ENCODE measurements around the gene UGT2B17. TPM values are rescaled to one million over a fixed set of nuclear protein-coding genes. Genes with fewer than 3 reads are reported as not detected.
"Not testable (repeated sequence)": the region's sequence is repeated elsewhere in the genome, so short reads cannot be mapped to it uniquely, and the experiment has no call there.

UGT2B17 gene
- total RNA-seq, 2 experiments from 2014 or later, result not detected

- peaks cover 12% of the 10 kb centered on the region for H3K4me1 Mint-ChIP-seq
- H3K27me3 Mint-ChIP-seq; H3K36me3 Mint-ChIP-seq; H3K9me3 Mint-ChIP-seq (ENCODE audit: low read depth); CTCF ChIA-PET; H3K4me3 Mint-ChIP-seq; DNase-seq: not testable (repeated sequence)
- H3K27ac Mint-ChIP-seq, result peak overlapping the region; percentile 69
- peak; percentile 23 for ATAC-seq
These were observed 23.0 kb downstream of the UGT2B17 start for GRCh38 chr4:68552818-68553811.

GRCh38 chr4:68542742-68543141, 33.4 kb downstream of the UGT2B17 start:
- H3K36me3 Mint-ChIP-seq; H3K4me1 Mint-ChIP-seq; H3K4me3 Mint-ChIP-seq; H3K9me3 Mint-ChIP-seq (ENCODE audit: low read depth); ATAC-seq; H3K27ac Mint-ChIP-seq; H3K27me3 Mint-ChIP-seq; DNase-seq; CTCF ChIA-PET: not testable (repeated sequence)

GRCh38 chr4:68536375-68536774, 39.7 kb downstream of the UGT2B17 start:
- no peak for DNase-seq
- Mint-ChIP-seq H3K9me3 (ENCODE audit: low read depth) (peaks cover 3% of the 10 kb centered on the region), H3K4me3 (no peak overlapping the region), H3K36me3 (no peaks in the 10 kb centered on the region), H3K27me3 (no peaks in the 10 kb centered on the region), H3K4me1 (no peaks in the 10 kb centered on the region), H3K27ac (no peak overlapping the region)
- no peak for ATAC-seq
- CTCF ChIA-PET, result no interaction called here

- Mint-ChIP-seq H3K27ac (no peak overlapping the region), H3K9me3 (ENCODE audit: low read depth) (peaks cover 3% of the 10 kb centered on the region), H3K27me3 (no peaks in the 10 kb centered on the region), H3K4me1 (no peaks in the 10 kb centered on the region), H3K36me3 (no peaks in the 10 kb centered on the region), H3K4me3 (no peak overlapping the region)
- CTCF ChIA-PET, result no interaction called here
- no peak for DNase-seq
- no peak for ATAC-seq
These were observed 40.1 kb downstream of the UGT2B17 start for GRCh38 chr4:68535974-68536373.

- H3K9me3 Mint-ChIP-seq (ENCODE audit: low read depth); H3K4me1 Mint-ChIP-seq; ATAC-seq; H3K27me3 Mint-ChIP-seq; H3K36me3 Mint-ChIP-seq; CTCF ChIA-PET; H3K4me3 Mint-ChIP-seq; DNase-seq; H3K27ac Mint-ChIP-seq: not testable (repeated sequence)
These were observed 53.9 kb downstream of the UGT2B17 start for GRCh38 chr4:68522232-68522631.

- no peak overlapping the region for H3K27ac Mint-ChIP-seq
- ATAC-seq (no peak), DNase-seq (no peak)
- no peaks in the 10 kb centered on the region for H3K27me3 Mint-ChIP-seq
- no peaks in the 10 kb centered on the region for H3K9me3 Mint-ChIP-seq (ENCODE audit: low read depth)
- no peak overlapping the region for H3K4me3 Mint-ChIP-seq
- H3K36me3 Mint-ChIP-seq, result no peaks in the 10 kb centered on the region
- no peaks in the 10 kb centered on the region for H3K4me1 Mint-ChIP-seq
- CTCF ChIA-PET, result no interaction called here
These were observed 55.1 kb downstream of the UGT2B17 start for GRCh38 chr4:68520985-68521384.

GRCh38 chr4:68518889-68519288, 57.2 kb downstream of the UGT2B17 start:
- Mint-ChIP-seq H3K9me3 (ENCODE audit: low read depth) (no peaks in the 10 kb centered on the region), H3K4me3 (no peak overlapping the region), H3K27me3 (no peaks in the 10 kb centered on the region), H3K4me1 (no peaks in the 10 kb centered on the region), H3K36me3 (no peaks in the 10 kb centered on the region), H3K27ac (no peak overlapping the region)
- ATAC-seq, result no peak
- CTCF ChIA-PET, result no interaction called here
- no peak for DNase-seq

- DNase-seq; H3K4me3 Mint-ChIP-seq; ATAC-seq; H3K4me1 Mint-ChIP-seq; CTCF ChIA-PET; H3K27me3 Mint-ChIP-seq; H3K9me3 Mint-ChIP-seq (ENCODE audit: low read depth); H3K27ac Mint-ChIP-seq; H3K36me3 Mint-ChIP-seq: not testable (repeated sequence)
These were observed 70.7 kb downstream of the UGT2B17 start for GRCh38 chr4:68505452-68505851.

GRCh38 chr4:68504836-68505235, 71.3 kb downstream of the UGT2B17 start:
- H3K4me1 Mint-ChIP-seq; H3K36me3 Mint-ChIP-seq; H3K27me3 Mint-ChIP-seq; DNase-seq; H3K4me3 Mint-ChIP-seq; CTCF ChIA-PET; H3K27ac Mint-ChIP-seq; H3K9me3 Mint-ChIP-seq (ENCODE audit: low read depth): not testable (repeated sequence)
- peak; percentile 12 for ATAC-seq

- DNase-seq; H3K4me1 Mint-ChIP-seq; CTCF ChIA-PET; H3K27ac Mint-ChIP-seq; H3K9me3 Mint-ChIP-seq (ENCODE audit: low read depth); H3K27me3 Mint-ChIP-seq; H3K36me3 Mint-ChIP-seq; ATAC-seq; H3K4me3 Mint-ChIP-seq: not testable (repeated sequence)
These were observed 72.7 kb downstream of the UGT2B17 start for GRCh38 chr4:68503462-68503861.

GRCh38 chr4:68499021-68499420, 77.1 kb downstream of the UGT2B17 start:
- H3K4me3 Mint-ChIP-seq, result no peak overlapping the region
- no peaks in the 10 kb centered on the region for H3K27me3 Mint-ChIP-seq
- ATAC-seq (no peak), DNase-seq (no peak)
- no peak overlapping the region for H3K27ac Mint-ChIP-seq
- no peaks in the 10 kb centered on the region for H3K36me3 Mint-ChIP-seq
- H3K9me3 Mint-ChIP-seq (ENCODE audit: low read depth), result peaks cover under 1% of the 10 kb centered on the region
- CTCF ChIA-PET, result interaction anchor here (0.8 to 1.6 kb wide), 2 partner anchors 38 to 121 kb away, joined by 3 read pairs; no protein-coding TSS in a partner anchor
- H3K4me1 Mint-ChIP-seq, result peaks cover 4% of the 10 kb centered on the region

GRCh38 chr4:68498413-68499007, 77.6 kb downstream of the UGT2B17 start:
- H3K36me3 Mint-ChIP-seq, result no peaks in the 10 kb centered on the region
- H3K4me3 Mint-ChIP-seq, result no peak overlapping the region
- CTCF ChIA-PET, result interaction anchor here (0.8 to 1.6 kb wide), 2 partner anchors 38 to 120 kb away, joined by 3 read pairs; no protein-coding TSS in a partner anchor

GRCh38 chr4:68494688-68495087, 81.4 kb downstream of the UGT2B17 start:
- H3K27me3 Mint-ChIP-seq, result no peaks in the 10 kb centered on the region
- H3K4me3 Mint-ChIP-seq, result no peak overlapping the region
- peaks cover 4% of the 10 kb centered on the region for H3K4me1 Mint-ChIP-seq
- DNase-seq (no peak), ATAC-seq (no peak)
- H3K27ac Mint-ChIP-seq, result no peak overlapping the region
- no peaks in the 10 kb centered on the region for H3K9me3 Mint-ChIP-seq (ENCODE audit: low read depth)
- CTCF ChIA-PET, result no interaction called here
- no peaks in the 10 kb centered on the region for H3K36me3 Mint-ChIP-seq

More at GRCh38 chr4:68498413-68499007, 77.6 kb downstream of the UGT2B17 start:
- Mint-ChIP-seq H3K9me3 (ENCODE audit: low read depth) (no peaks in the 10 kb centered on the region), H3K27ac (no peak overlapping the region), H3K27me3 (no peaks in the 10 kb centered on the region), H3K4me1 (peaks cover 4% of the 10 kb centered on the region)
- peak; percentile 75 for DNase-seq
- peak; percentile 84 for ATAC-seq
